Tibial artery (tissue), 4 donors: Measurements from ENCODE around the gene MDH1.
"Not testable (repeated sequence)": the region's sequence is repeated elsewhere in the genome, so short reads cannot be mapped to it uniquely, and the experiment has no call there.

Experiments used
- DNase-seq, 2 donors: peaks; one replicate each; pipeline ENCODE4 v3.0.0-alpha.2; 2019
- H3K27ac ChIP-seq, 2 donors: fragments of 200-600 bp; sonication (generic) in 1 of 2; 1 replicate in 1 of 2; 2 replicates in 1 of 2; pipeline ENCODE4 v1.5.1; 2018 to 2019; ENCODE audit warnings: mild to moderate bottlenecking in 1 of 2
- H3K27me3 ChIP-seq, 2 donors: fragments of 200-600 bp; sonication (generic) in 1 of 2; one replicate each; pipeline versions ENCODE4 v1.5.1 to v1.6.0; 2016 to 2019
- H3K36me3 ChIP-seq, 3 donors: fragments of 200-600 bp; sonication (generic) in 2 of 3; one replicate each; pipeline ENCODE4 v1.5.1; 2016 to 2019; ENCODE audit warnings: mild to moderate bottlenecking in 2 of 3
- H3K4me1 ChIP-seq, 4 donors: fragments of 200-600 bp; sonication (generic) in 2 of 4; 1 replicate in 3 of 4; 2 replicates in 1 of 4; pipeline ENCODE4 v1.5.1; 2016 to 2019
- H3K4me3 ChIP-seq, 2 donors: fragments of 200-600 bp; sonication (generic) in 1 of 2; 1 replicate in 1 of 2; 2 replicates in 1 of 2; pipeline ENCODE4 v1.5.1; 2018 to 2019; ENCODE audit warnings: mild to moderate bottlenecking in 2 of 2
- H3K9me3 ChIP-seq, 3 donors: fragments of 200-600 bp; sonication (generic) in 1 of 3; one replicate each; pipeline ENCODE4 v1.5.1; 2016 to 2019
- CTCF ChIP-seq, 2 experiments: fragments of 200-600 bp in 1 of 2; fragments of 450-650 bp in 1 of 2; IDR thresholded peaks; one replicate each; pipeline ENCODE4 v1.5.1; 2017 to 2019; ENCODE audit warnings: antibody characterized with exemption in 2 of 2, mild to moderate bottlenecking in 1 of 2, moderate library complexity in 1 of 2
- intact Hi-C: fragments of 100-400 bp; cut with DNase I; formaldehyde crosslinking; loops from one replicate; pipeline ENCODE4 v1.15.0; 2023; ENCODE audit warnings: low total_unique reads

Gene MDH1

GRCh38 chr2:63572001-63572400 is 16.8 kb upstream of the MDH1 start:
- Histone ChIP-seq H3K9me3 (peaks cover 0 to 3% (median 0%) of the 10 kb centered on the region in 3 donors), H3K4me3 (no peak overlapping the region), H3K4me1 (peaks cover 0 to 6% (median 0%) of the 10 kb centered on the region in 4 donors), H3K36me3 (peaks cover 0 to 3% (median 0%) of the 10 kb centered on the region in 3 donors), H3K27me3 (no peaks in the 10 kb centered on the region), H3K27ac (no peak overlapping the region)
- intact Hi-C loops = no loop called here
- TF ChIP-seq CTCF (IDR thresholded peaks at IDR 0.05) = no peak
- DNase-seq = no peak

- not testable (repeated sequence) for H3K4me1 ChIP-seq, DNase-seq
Observed at GRCh38 chr2:63573026-63573425, 15.7 kb upstream of the MDH1 start.

GRCh38 chr2:63573726-63574345 is 14.9 kb upstream of the MDH1 start:
- intact Hi-C loops, H3K9me3 ChIP-seq, H3K36me3 ChIP-seq, DNase-seq, H3K27ac ChIP-seq, H3K27me3 ChIP-seq, H3K4me1 ChIP-seq, H3K4me3 ChIP-seq: not testable (repeated sequence)

More at GRCh38 chr2:63573026-63573425, 15.7 kb upstream of the MDH1 start:
- H3K9me3 ChIP-seq, H3K36me3 ChIP-seq, H3K4me3 ChIP-seq, intact Hi-C loops, H3K27me3 ChIP-seq, H3K27ac ChIP-seq: not testable (repeated sequence)

- Histone ChIP-seq H3K27me3 (no peaks in the 10 kb centered on the region), H3K27ac (no peak overlapping the region), H3K36me3 (no peaks in the 10 kb centered on the region), H3K9me3 (no peaks in the 10 kb centered on the region), H3K4me1 (peaks cover 0 to 14% (median 3%) of the 10 kb centered on the region in 4 donors), H3K4me3 (no peak overlapping the region)
- DNase-seq = no peak
- intact Hi-C loops = no loop called here
- no peak for TF ChIP-seq CTCF (IDR thresholded peaks at IDR 0.05)
Observed at GRCh38 chr2:63576546-63576945, 12.2 kb upstream of the MDH1 start.

GRCh38 chr2:63578767-63579166 is 10.0 kb upstream of the MDH1 start:
- H3K27me3 ChIP-seq = no peaks in the 10 kb centered on the region
- no peaks in the 10 kb centered on the region for H3K36me3 ChIP-seq
- no peak for DNase-seq
- no peak overlapping the region for H3K4me3 ChIP-seq
- peaks cover 0 to 13% (median 5%) of the 10 kb centered on the region in 4 donors for H3K4me1 ChIP-seq
- no peak overlapping the region for H3K27ac ChIP-seq
- no peak for TF ChIP-seq CTCF (IDR thresholded peaks at IDR 0.05)
- intact Hi-C loops = no loop called here
- H3K9me3 ChIP-seq = no peaks in the 10 kb centered on the region

- H3K4me1 ChIP-seq = peaks cover 0 to 13% (median 5%) of the 10 kb centered on the region in 4 donors
- H3K27ac ChIP-seq = peak overlapping the region; percentile 57 to 65
- no peaks in the 10 kb centered on the region for H3K27me3 ChIP-seq
- intact Hi-C loops = loop anchor here (10.0 kb wide), 1 partner anchor 876 kb away; the partner anchor contains the start of gene EHBP1
- no peaks in the 10 kb centered on the region for H3K9me3 ChIP-seq
- no peak overlapping the region for H3K4me3 ChIP-seq
- TF ChIP-seq CTCF (IDR thresholded peaks at IDR 0.05) = no peak
- no peaks in the 10 kb centered on the region for H3K36me3 ChIP-seq
- DNase-seq = no peak
Observed at GRCh38 chr2:63580651-63581297, 8.0 kb upstream of the MDH1 start.
